Measurements from ENCODE around the gene BOLA3. TPM values are rescaled to one million over a fixed set of nuclear protein-coding genes. Genes with fewer than 3 reads are reported as not detected.

Gene BOLA3
- total RNA-seq, 1 experiment from 2014 or later = 54.6 TPM

DNA sequence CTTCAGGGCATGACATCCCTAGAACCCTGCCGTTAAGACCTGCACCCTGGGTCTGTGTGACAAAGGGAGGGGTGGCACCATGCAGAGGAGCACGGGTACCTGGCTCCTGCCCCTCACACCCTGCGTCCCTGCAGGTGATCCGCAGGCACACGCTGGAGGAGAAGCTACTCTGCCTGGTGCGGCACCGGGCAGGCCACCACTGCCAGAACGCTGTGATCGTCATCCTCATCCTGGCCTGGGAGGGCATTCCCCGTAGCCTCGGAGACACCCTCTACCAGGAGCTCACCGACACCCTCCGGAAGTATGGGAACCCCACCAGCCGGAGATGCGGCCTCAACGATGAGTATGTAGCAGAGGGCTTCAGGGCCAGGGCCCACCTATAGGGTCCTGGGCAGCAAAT, 60.0 kb downstream of the BOLA3 start:
- H3K4me3 ChIP-seq = no peak overlapping the region
- no peaks in the 10 kb centered on the region for H3K27me3 ChIP-seq
- no peaks in the 10 kb centered on the region for H3K9me3 ChIP-seq (replicated peaks)
- no peak overlapping the region for H3K27ac ChIP-seq
- peaks cover 42% of the 10 kb centered on the region for H3K36me3 ChIP-seq
- H3K4me1 ChIP-seq = no peaks in the 10 kb centered on the region
- DNase-seq = no peak

GRCh38 chr2:74086021-74086420, 61.7 kb downstream of the BOLA3 start:
- DNase-seq = no peak
- Histone ChIP-seq H3K27me3 (no peaks in the 10 kb centered on the region), H3K4me1 (no peaks in the 10 kb centered on the region), H3K9me3 (replicated peaks) (no peaks in the 10 kb centered on the region), H3K4me3 (no peak overlapping the region), H3K36me3 (peaks cover 31% of the 10 kb centered on the region), H3K27ac (no peak overlapping the region)

Other genes starting within 250 kb of the BOLA3 start
- gene DGUOK, start 221.0 kb downstream of the BOLA3 start, total RNA-seq (2014; rRNA removed; shearing (Covaris generic)) = 100 and 105 TPM in 2 replicates
- 13.6 and 16.3 TPM in 2 replicates for gene TET3, start 163.0 kb downstream of the BOLA3 start, total RNA-seq (2014; rRNA removed; shearing (Covaris generic))
- gene MOB1A, start 31.0 kb upstream of the BOLA3 start, total RNA-seq (2014; rRNA removed; shearing (Covaris generic)) = 175 and 185 TPM in 2 replicates
- 210 and 236 TPM in 2 replicates for gene MTHFD2, start 50.7 kb upstream of the BOLA3 start, total RNA-seq (2014; rRNA removed; shearing (Covaris generic))
- 0.08 TPM in 1 of 2 replicates, not detected in the other for gene SLC4A5, start 195.5 kb upstream of the BOLA3 start, total RNA-seq (2014; rRNA removed; shearing (Covaris generic))
- 113 TPM in 2 replicates for gene DCTN1, start 232.4 kb upstream of the BOLA3 start, total RNA-seq (2014; rRNA removed; shearing (Covaris generic))